Keratinocyte (primary cell): ENCODE data around the gene GRIPAP1. TPM values are rescaled to one million over a fixed set of nuclear protein-coding genes. Genes with fewer than 3 reads are reported as not detected.

Source experiments
- DNase-seq: peaks from one replicate; pipeline ENCODE4 v3.0.0-alpha.2; 2011; ENCODE audit warnings: low read depth, missing footprints, low spot score
- FAIRE-seq: peaks from 2 replicates; lab custom pipeline; 2011; peaks lifted over from hg19 to GRCh38; lab: Jason Lieb, UNC
- H2AFZ ChIP-seq: 2 replicates; pipeline ENCODE4 v1.6.0; 2012; ENCODE audit warnings: low read length, control low read depth, inconsistent platforms; ENCODE audit not compliant: control insufficient read depth
- H3K27ac ChIP-seq: 2 replicates; pipeline ENCODE4 v1.5.1; 2011; ENCODE audit warnings: low read length; ENCODE audit not compliant: control insufficient read depth, insufficient read depth
- H3K27me3 ChIP-seq: 3 replicates; pipeline ENCODE4 v1.6.0; 2011; ENCODE audit warnings: low read length; ENCODE audit not compliant: control insufficient read depth, insufficient read depth; ENCODE audit errors: extremely low read depth
- H3K36me3 ChIP-seq, 2 experiments: 2 replicates in 1 of 2; 3 replicates in 1 of 2; pipeline ENCODE4 v1.5.1; 2011; ENCODE audit warnings: low read length in 2 of 2, mild to moderate bottlenecking in 1 of 2; ENCODE audit not compliant: control insufficient read depth in 2 of 2, insufficient read depth in 2 of 2; ENCODE audit errors: extremely low read depth in 1 of 2
- H3K4me1 ChIP-seq: 3 replicates; pipeline ENCODE4 v1.5.1; 2011; ENCODE audit warnings: low read length; ENCODE audit not compliant: control insufficient read depth, insufficient read depth; ENCODE audit errors: extremely low read depth
- H3K4me2 ChIP-seq: 3 replicates; pipeline ENCODE4 v1.6.0; 2011; ENCODE audit warnings: low read depth, low read length; ENCODE audit not compliant: control insufficient read depth, insufficient read depth; ENCODE audit errors: extremely low read depth
- H3K4me3 ChIP-seq, 3 experiments: fragments of 200-600 bp in 1 of 3; sonication (generic) in 1 of 3; 2 replicates in 2 of 3; 3 replicates in 1 of 3; pipeline ENCODE4 v1.5.1; 2011 to 2016; ENCODE audit warnings: low read length in 3 of 3, mild to moderate bottlenecking in 3 of 3, control low read depth in 2 of 3, inconsistent platforms in 1 of 3, low read depth in 1 of 3, mixed read lengths in 1 of 3, mixed run types in 1 of 3, moderate library complexity in 1 of 3; ENCODE audit not compliant: control insufficient read depth in 2 of 3, insufficient read depth in 2 of 3; ENCODE audit errors: extremely low read depth in 1 of 3
- H3K79me2 ChIP-seq: 2 replicates; pipeline ENCODE4 v1.6.0; 2012; ENCODE audit warnings: low read length; ENCODE audit not compliant: control insufficient read depth, insufficient read depth
- H3K9ac ChIP-seq: 3 replicates; pipeline ENCODE4 v1.6.0; 2011; ENCODE audit warnings: low read length; ENCODE audit not compliant: control insufficient read depth, insufficient read depth; ENCODE audit errors: extremely low read depth
- H3K9me1 ChIP-seq: 3 replicates; pipeline ENCODE4 v1.6.0; 2011; ENCODE audit warnings: low read length; ENCODE audit not compliant: control insufficient read depth, insufficient read depth; ENCODE audit errors: extremely low read depth
- H3K9me3 ChIP-seq: 2 replicates; pipeline ENCODE4 v1.5.1; 2012; ENCODE audit warnings: low read depth, low read length; ENCODE audit not compliant: control insufficient read depth
- H4K20me1 ChIP-seq: 3 replicates; pipeline ENCODE4 v1.6.0; 2011; ENCODE audit warnings: low read length; ENCODE audit not compliant: control insufficient read depth, insufficient read depth; ENCODE audit errors: extremely low read depth
- EZH2 ChIP-seq: IDR thresholded peaks from one replicate; pipeline ENCODE4 v1.6.1; 2012; ENCODE audit warnings: inconsistent platforms, mild to moderate bottlenecking, low read length, moderate library complexity
- dilution Hi-C: fragments of 300-500 bp; cut with MboI; formaldehyde crosslinking; loops from one replicate; pipeline ENCODE4 v1.7.0; 2020; ENCODE audit warnings: low sequenced_read_pairs; ENCODE audit not compliant: extremely low pct_ligation_motif_present
- polyA plus RNA-seq, 5 experiments: library from polyadenylated mRNA; depleted of rRNA in 3 of 5; stranded (reverse) in 3 of 5; stranded (forward) in 1 of 5; unstranded in 1 of 5; fragments of >200 nt; gene quantifications; 1 replicate in 1 of 5; 2 replicates in 3 of 5; 3 replicates in 1 of 5; pipeline versions ENCODE4 v1.2.1 to v1.2.3, GENCODE V29; 2011 to 2012; ENCODE audit warnings: missing spikeins in 2 of 5, low read depth in 1 of 5, low replicate concordance in 1 of 5
- small RNA-seq, 3 experiments: library from RNA; depleted of rRNA; stranded (forward); fragments of <200 nt; gene quantifications; one replicate each; pipeline ENCODE3, GENCODE V24; 2012; ENCODE audit warnings: low read depth in 3 of 3, low replicate concordance in 1 of 3; ENCODE audit not compliant: insufficient read length in 3 of 3
- TF ChIP-seq, protein P1 (sequence below), 3 experiments: IDR thresholded peaks in 1 of 3; conservative IDR thresholded peaks in 1 of 3; optimal IDR thresholded peaks in 1 of 3; 2 replicates in 2 of 3; 3 replicates in 1 of 3; pipeline versions ENCODE3 to v1.5.1; 2011; ENCODE audit warnings: low read length in 3 of 3, mild to moderate bottlenecking in 3 of 3, moderate library complexity in 2 of 3, control low read depth in 1 of 3, inconsistent platforms in 1 of 3; ENCODE audit not compliant: insufficient read depth in 2 of 3; ENCODE audit errors: extremely low read depth in 1 of 3

Gene GRIPAP1
- polyA plus RNA-seq, 1 donor (not counting 4 experiments of a cell fraction or from before 2014, with no cell fraction given) = 23.0 TPM

DNA sequence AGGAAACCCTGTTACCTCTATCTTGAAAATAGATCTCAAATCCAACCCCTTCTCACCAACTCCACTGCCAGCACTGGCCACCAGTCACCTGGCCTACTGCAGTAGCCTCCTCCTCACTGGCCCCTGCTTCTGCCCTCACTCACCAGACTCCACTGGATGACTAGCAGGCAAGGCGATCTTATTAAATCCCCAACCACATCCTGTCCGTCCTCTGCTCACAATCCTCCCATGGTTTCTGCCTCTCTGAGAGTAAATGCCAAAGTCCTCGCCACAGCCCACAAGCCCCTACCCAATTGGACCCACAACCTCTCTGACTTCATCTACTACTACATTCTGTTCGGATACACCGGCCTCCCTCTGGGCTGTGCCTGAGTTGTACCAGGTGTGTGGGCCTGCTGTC lies 77.8 kb downstream of the GRIPAP1 start:
- Histone ChIP-seq H3K27me3 (no peaks in the 10 kb centered on the region), H3K9me3 (peaks cover 2% of the 10 kb centered on the region), H3K4me1 (peaks cover 8% of the 10 kb centered on the region), H3K79me2 (no peaks in the 10 kb centered on the region), H4K20me1 (no peaks in the 10 kb centered on the region), H3K36me3 (peaks cover 4 to 7% of the 10 kb centered on the region in 2 experiments), H2AFZ (no peak overlapping the region), H3K27ac (no peak overlapping the region), H3K9me1 (no peaks in the 10 kb centered on the region), H3K4me3 (no peak overlapping the region), H3K4me2 (no peak overlapping the region), H3K9ac (no peak overlapping the region)
- DNase-seq = no peak
- no peak for FAIRE-seq
- TF ChIP-seq EZH2 = no peak
- TF ChIP-seq, protein P1, sequence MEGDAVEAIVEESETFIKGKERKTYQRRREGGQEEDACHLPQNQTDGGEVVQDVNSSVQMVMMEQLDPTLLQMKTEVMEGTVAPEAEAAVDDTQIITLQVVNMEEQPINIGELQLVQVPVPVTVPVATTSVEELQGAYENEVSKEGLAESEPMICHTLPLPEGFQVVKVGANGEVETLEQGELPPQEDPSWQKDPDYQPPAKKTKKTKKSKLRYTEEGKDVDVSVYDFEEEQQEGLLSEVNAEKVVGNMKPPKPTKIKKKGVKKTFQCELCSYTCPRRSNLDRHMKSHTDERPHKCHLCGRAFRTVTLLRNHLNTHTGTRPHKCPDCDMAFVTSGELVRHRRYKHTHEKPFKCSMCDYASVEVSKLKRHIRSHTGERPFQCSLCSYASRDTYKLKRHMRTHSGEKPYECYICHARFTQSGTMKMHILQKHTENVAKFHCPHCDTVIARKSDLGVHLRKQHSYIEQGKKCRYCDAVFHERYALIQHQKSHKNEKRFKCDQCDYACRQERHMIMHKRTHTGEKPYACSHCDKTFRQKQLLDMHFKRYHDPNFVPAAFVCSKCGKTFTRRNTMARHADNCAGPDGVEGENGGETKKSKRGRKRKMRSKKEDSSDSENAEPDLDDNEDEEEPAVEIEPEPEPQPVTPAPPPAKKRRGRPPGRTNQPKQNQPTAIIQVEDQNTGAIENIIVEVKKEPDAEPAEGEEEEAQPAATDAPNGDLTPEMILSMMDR (optimal IDR thresholded peaks at IDR 0.05 in 1 of 3, IDR thresholded peaks at IDR 0.05 in 1 of 3, conservative IDR thresholded peaks at IDR 0.05 in 1 of 3; ENCODE audit: extremely low read depth in 1 of 3, insufficient read depth in 2 of 3, low read length in 3 of 3) = no peak
- dilution Hi-C loops = no loop called here

GRCh38 chrX:48923771-48924170 lies 78.3 kb downstream of the GRIPAP1 start:
- H3K36me3 ChIP-seq = peaks cover 4 to 7% of the 10 kb centered on the region in 2 experiments
- H3K9me3 ChIP-seq = peaks cover 2% of the 10 kb centered on the region
- H3K4me2 ChIP-seq = no peak overlapping the region
- dilution Hi-C loops = no loop called here
- H3K4me3 ChIP-seq = no peak overlapping the region
- peaks cover 8% of the 10 kb centered on the region for H3K4me1 ChIP-seq
- H4K20me1 ChIP-seq = no peaks in the 10 kb centered on the region
- H3K27me3 ChIP-seq = no peaks in the 10 kb centered on the region
- no peaks in the 10 kb centered on the region for H3K79me2 ChIP-seq
- H3K9me1 ChIP-seq = no peaks in the 10 kb centered on the region
- H3K9ac ChIP-seq = no peak overlapping the region
- FAIRE-seq = no peak
- TF ChIP-seq, protein P1 (optimal IDR thresholded peaks at IDR 0.05 in 1 of 3, IDR thresholded peaks at IDR 0.05 in 1 of 3, conservative IDR thresholded peaks at IDR 0.05 in 1 of 3; ENCODE audit: extremely low read depth in 1 of 3, insufficient read depth in 2 of 3, low read length in 3 of 3) = no peak
- no peak for TF ChIP-seq EZH2
- no peak overlapping the region for H3K27ac ChIP-seq
- no peak overlapping the region for H2AFZ ChIP-seq
- no peak for DNase-seq

Small RNAs within 50 kb of the gene (small RNA-seq; reads per million reads assigned to genes)
- gene RNU6-722P = 0.07 to 1.0 (median 0.50) reads per million in 3 experiments

Other genes starting within 250 kb of the GRIPAP1 start
- not detected in 3 replicates for gene GLOD5, start 240.5 kb downstream of the GRIPAP1 start, polyA plus RNA-seq
- gene GATA1, start 215.7 kb downstream of the GRIPAP1 start, polyA plus RNA-seq = not detected in 3 replicates
- 20.3 to 21.9 TPM (median 21.9 TPM) in 3 replicates for gene HDAC6, start 200.2 kb downstream of the GRIPAP1 start, polyA plus RNA-seq
- gene ERAS, start 175.8 kb downstream of the GRIPAP1 start, polyA plus RNA-seq = not detected in 3 replicates
- 0.54 to 1.6 TPM (median 1.4 TPM) in 3 replicates for gene PCSK1N, start 166.7 kb downstream of the GRIPAP1 start, polyA plus RNA-seq
- 34.3 to 52.9 TPM (median 35.5 TPM) in 3 replicates for gene TIMM17B, start 104.5 kb downstream of the GRIPAP1 start, polyA plus RNA-seq
- gene PQBP1, start 104.3 kb downstream of the GRIPAP1 start, polyA plus RNA-seq = 62.9 to 85.2 TPM (median 79.0 TPM) in 3 replicates
- gene SLC35A2, start 90.6 kb downstream of the GRIPAP1 start, polyA plus RNA-seq = 39.4 to 64.0 TPM (median 44.2 TPM) in 3 replicates
- 8.3 to 11.6 TPM (median 9.9 TPM) in 3 replicates for gene PIM2, start 83.2 kb downstream of the GRIPAP1 start, polyA plus RNA-seq
- gene OTUD5, start 44.7 kb downstream of the GRIPAP1 start, polyA plus RNA-seq = 39.5 to 42.6 TPM (median 40.3 TPM) in 3 replicates
- 0.20 to 0.30 TPM (median 0.25 TPM) in 3 replicates for gene KCND1, start 30.4 kb downstream of the GRIPAP1 start, polyA plus RNA-seq
- 13.2 to 15.8 TPM (median 14.1 TPM) in 3 replicates for gene TFE3, start 41.1 kb upstream of the GRIPAP1 start, polyA plus RNA-seq
- gene CCDC120, start 56.7 kb upstream of the GRIPAP1 start, polyA plus RNA-seq = 4.9 to 10.5 TPM (median 8.1 TPM) in 3 replicates
- 4.0 to 9.8 TPM (median 6.9 TPM) in 3 replicates for gene PRAF2, start 71.7 kb upstream of the GRIPAP1 start, polyA plus RNA-seq
- gene WDR45, start 77.6 kb upstream of the GRIPAP1 start, polyA plus RNA-seq = 43.1 to 76.4 TPM (median 50.5 TPM) in 3 replicates
- 17.8 to 18.4 TPM (median 17.9 TPM) in 3 replicates for gene GPKOW, start 121.5 kb upstream of the GRIPAP1 start, polyA plus RNA-seq
- 0.51 to 0.62 TPM (median 0.59 TPM) in 3 replicates for gene MAGIX, start 160.5 kb upstream of the GRIPAP1 start, polyA plus RNA-seq
- gene PLP2, start 169.6 kb upstream of the GRIPAP1 start, polyA plus RNA-seq = 284 to 488 TPM (median 358 TPM) in 3 replicates
- 8.6 to 13.7 TPM (median 8.7 TPM) in 3 replicates for gene PRICKLE3, start 184.1 kb upstream of the GRIPAP1 start, polyA plus RNA-seq
- 0.07 to 0.23 TPM (median 0.13 TPM) in 3 replicates for gene SYP, start 197.9 kb upstream of the GRIPAP1 start, polyA plus RNA-seq
- 0.03 TPM in 1 of 3 replicates, not detected in the others for gene CACNA1F, start 231.1 kb upstream of the GRIPAP1 start, polyA plus RNA-seq
- 8.2 to 13.5 TPM (median 8.5 TPM) in 3 replicates for gene CCDC22, start 233.2 kb upstream of the GRIPAP1 start, polyA plus RNA-seq